ENCODE measurements around the gene DNHD1.

The DNHD1 gene

GRCh38 chr11:6547177-6547576 lies 50.1 kb downstream of the DNHD1 start:
- H3K9me2 ChIP-seq (replicated peaks; ENCODE audit: low read depth, low read length), result no peaks in the 10 kb centered on the region
- no peaks in the 10 kb centered on the region for H3F3A ChIP-seq (ENCODE audit: low read depth)
- H3K9ac ChIP-seq (ENCODE audit: low read depth, low read length, poor library complexity, severe bottlenecking), result no peak overlapping the region
- H3K36me3 ChIP-seq (ENCODE audit: insufficient read depth, low read length), result no peaks in the 10 kb centered on the region; the same call in 1 of the 2 replicates
- H3K27me3 ChIP-seq (ENCODE audit: insufficient read depth, low read length, poor library complexity, severe bottlenecking), result no peaks in the 10 kb centered on the region
- H3K4me2 ChIP-seq (ENCODE audit: low read depth, low read length, poor library complexity, severe bottlenecking), result no peak overlapping the region
- no peak for TF ChIP-seq CTCF (conservative IDR thresholded peaks at IDR 0.05; ENCODE audit: low read length)
- TF ChIP-seq EZH2phosphoT487 (IDR thresholded peaks at IDR 0.05; ENCODE audit: borderline replicate concordance), result no peak
- H4K20me1 ChIP-seq (ENCODE audit: insufficient read depth, low read length, poor library complexity, severe bottlenecking), result no peaks in the 10 kb centered on the region
- no peaks in the 10 kb centered on the region for H3K79me2 ChIP-seq (ENCODE audit: insufficient read depth, low read length)
- H3K9me3 ChIP-seq (ENCODE audit: insufficient read depth, low read depth, low read length), result no peaks in the 10 kb centered on the region
- peaks cover 5% of the 10 kb centered on the region for H3K4me1 ChIP-seq (ENCODE audit: insufficient read depth, low read length, poor library complexity, severe bottlenecking)
- no peak overlapping the region for H3K4me3 ChIP-seq (ENCODE audit: low read length, poor library complexity, severe bottlenecking)
- no peak overlapping the region for H2AFZ ChIP-seq (ENCODE audit: low read length)

- Histone ChIP-seq H4K20me1 (ENCODE audit: insufficient read depth, low read length, poor library complexity, severe bottlenecking) (no peaks in the 10 kb centered on the region), H3K36me3 (ENCODE audit: insufficient read depth, low read length) (no peaks in the 10 kb centered on the region; the same call in 1 of the 2 replicates), H3K4me3 (ENCODE audit: low read length, poor library complexity, severe bottlenecking) (no peak overlapping the region), H3K4me2 (ENCODE audit: low read depth, low read length, poor library complexity, severe bottlenecking) (no peak overlapping the region), H3K9me3 (ENCODE audit: insufficient read depth, low read depth, low read length) (no peaks in the 10 kb centered on the region), H3F3A (ENCODE audit: low read depth) (no peaks in the 10 kb centered on the region), H3K9me2 (replicated peaks; ENCODE audit: low read depth, low read length) (no peaks in the 10 kb centered on the region), H3K9ac (ENCODE audit: low read depth, low read length, poor library complexity, severe bottlenecking) (no peak overlapping the region), H3K79me2 (ENCODE audit: insufficient read depth, low read length) (no peaks in the 10 kb centered on the region), H3K27me3 (ENCODE audit: insufficient read depth, low read length, poor library complexity, severe bottlenecking) (no peaks in the 10 kb centered on the region), H2AFZ (ENCODE audit: low read length) (no peak overlapping the region), H3K4me1 (ENCODE audit: insufficient read depth, low read length, poor library complexity, severe bottlenecking) (peaks cover 5% of the 10 kb centered on the region)
- no peak for TF ChIP-seq EZH2phosphoT487 (IDR thresholded peaks at IDR 0.05; ENCODE audit: borderline replicate concordance)
- no peak for TF ChIP-seq CTCF (conservative IDR thresholded peaks at IDR 0.05; ENCODE audit: low read length)
Measured at GRCh38 chr11:6548121-6548520, 51.0 kb downstream of the DNHD1 start.

DNA sequence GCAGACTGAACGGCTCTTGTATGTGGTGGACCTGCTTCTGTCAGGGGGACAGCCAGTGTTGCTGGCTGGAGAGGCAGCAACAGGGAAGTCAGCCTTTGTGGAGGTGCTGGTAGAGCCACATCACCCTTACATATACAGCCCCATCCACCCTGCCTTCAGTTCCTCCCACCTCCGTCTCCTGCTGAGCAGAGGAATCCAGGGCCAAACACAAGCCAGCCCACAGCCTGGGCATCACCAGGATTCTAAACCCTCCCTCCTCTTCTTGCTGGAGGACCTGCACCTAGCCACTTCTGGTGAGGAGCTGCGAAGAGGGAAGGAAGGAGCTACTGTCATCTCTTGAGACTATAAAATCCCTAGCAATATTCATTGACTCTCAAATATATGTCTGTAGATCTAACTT lies 51.6 kb downstream of the DNHD1 start:
- Histone ChIP-seq H3K27me3 (ENCODE audit: insufficient read depth, low read length, poor library complexity, severe bottlenecking) (no peaks in the 10 kb centered on the region), H3K9me3 (ENCODE audit: insufficient read depth, low read depth, low read length) (no peaks in the 10 kb centered on the region), H3K4me3 (ENCODE audit: low read length, poor library complexity, severe bottlenecking) (no peak overlapping the region), H3F3A (ENCODE audit: low read depth) (no peaks in the 10 kb centered on the region), H3K79me2 (ENCODE audit: insufficient read depth, low read length) (no peaks in the 10 kb centered on the region), H3K4me1 (ENCODE audit: insufficient read depth, low read length, poor library complexity, severe bottlenecking) (peaks cover 5% of the 10 kb centered on the region), H3K9ac (ENCODE audit: low read depth, low read length, poor library complexity, severe bottlenecking) (no peak overlapping the region), H4K20me1 (ENCODE audit: insufficient read depth, low read length, poor library complexity, severe bottlenecking) (no peaks in the 10 kb centered on the region), H3K36me3 (ENCODE audit: insufficient read depth, low read length) (no peaks in the 10 kb centered on the region; the same call in 1 of the 2 replicates), H3K4me2 (ENCODE audit: low read depth, low read length, poor library complexity, severe bottlenecking) (no peak overlapping the region), H3K9me2 (replicated peaks; ENCODE audit: low read depth, low read length) (no peaks in the 10 kb centered on the region), H2AFZ (ENCODE audit: low read length) (no peak overlapping the region)
- TF ChIP-seq EZH2phosphoT487 (IDR thresholded peaks at IDR 0.05; ENCODE audit: borderline replicate concordance) (no peak), CTCF (conservative IDR thresholded peaks at IDR 0.05; ENCODE audit: low read length) (no peak)

Measured in Loucy (cell line).